NCI-H2227 (cell line): Measurements from ENCODE around the gene WBP11.

Experiments
- DNase-seq: peaks from one replicate; lab custom pipeline; 2025; ENCODE audit not compliant: unreplicated experiment; lab: John Stamatoyannopoulos, UW

WBP11 gene

DNA sequence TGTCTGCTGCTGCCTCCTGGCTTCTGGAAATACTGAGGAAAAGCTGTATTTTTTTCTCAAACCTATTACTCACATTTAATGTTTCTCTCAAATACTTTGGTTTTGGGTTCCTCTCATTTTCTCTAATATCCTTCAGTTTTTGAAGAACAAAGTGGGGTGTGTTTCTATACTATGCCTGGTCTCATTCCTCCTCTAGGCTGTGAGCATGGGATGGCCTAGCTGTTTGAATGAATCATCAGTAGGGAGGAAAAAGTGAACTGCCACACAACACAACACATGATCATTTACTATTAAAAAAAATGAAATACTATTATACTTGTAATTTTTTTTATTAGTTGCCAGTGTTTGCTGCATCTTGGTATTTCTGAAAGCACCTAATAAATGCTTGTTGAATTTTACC lies 22.0 kb upstream of the WBP11 start:
- no peak for DNase-seq

DNA sequence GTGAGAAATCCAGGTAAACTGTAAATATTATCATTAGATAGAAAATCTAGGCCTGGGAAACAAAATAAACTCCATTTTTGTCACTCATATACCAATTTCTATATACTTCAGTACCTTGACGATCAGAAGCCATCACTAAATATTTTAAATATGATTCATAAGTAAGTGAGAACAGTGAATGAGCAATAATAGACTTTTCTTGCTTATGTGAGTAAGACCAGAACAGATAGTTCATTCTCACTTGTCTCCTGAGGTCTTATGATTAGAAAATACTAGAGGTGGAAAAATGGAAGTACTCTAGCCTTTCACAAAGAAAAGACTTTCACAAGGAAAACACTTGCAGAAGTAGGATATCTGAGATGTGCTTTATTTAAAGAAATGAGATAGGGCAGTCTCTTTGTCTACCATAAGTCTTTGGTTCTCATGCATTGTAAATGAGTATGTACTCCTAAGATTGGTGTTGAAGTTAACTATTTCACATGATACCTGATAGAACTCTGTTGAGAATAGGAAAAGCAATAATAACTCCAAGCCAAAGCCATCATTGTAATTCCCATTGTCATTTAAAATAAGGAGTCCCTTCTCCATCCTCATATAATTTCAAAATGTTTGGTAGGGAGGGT lies 20.8 kb upstream of the WBP11 start:
- DNase-seq, result no peak

DNA sequence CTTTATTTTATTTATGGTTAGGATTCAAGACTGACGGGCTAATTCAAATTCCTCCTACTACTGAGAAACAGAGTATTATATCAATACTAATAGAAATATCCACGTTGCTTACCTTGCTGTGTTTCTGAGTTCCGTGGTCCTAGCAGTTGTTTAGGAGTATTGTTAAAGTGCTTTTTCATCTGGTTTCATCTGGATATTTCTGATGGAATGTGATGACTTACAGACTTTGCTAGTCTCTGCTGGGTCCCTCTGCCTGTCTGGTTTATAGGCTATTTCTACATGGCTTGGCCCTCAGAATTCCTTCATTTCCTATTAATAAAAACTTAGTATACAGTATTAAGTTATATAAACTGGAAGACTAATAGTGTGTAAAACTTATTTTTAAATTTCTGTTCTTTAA lies 10.7 kb upstream of the WBP11 start, which contains the start of gene SMCO3:
Gene SMCO3 (minus strand): TSS at position 169 of the 400 bp plus-strand sequence. CDS start 7,502 bp downstream, outside the sequence.
- DNase-seq, result no peak

DNA sequence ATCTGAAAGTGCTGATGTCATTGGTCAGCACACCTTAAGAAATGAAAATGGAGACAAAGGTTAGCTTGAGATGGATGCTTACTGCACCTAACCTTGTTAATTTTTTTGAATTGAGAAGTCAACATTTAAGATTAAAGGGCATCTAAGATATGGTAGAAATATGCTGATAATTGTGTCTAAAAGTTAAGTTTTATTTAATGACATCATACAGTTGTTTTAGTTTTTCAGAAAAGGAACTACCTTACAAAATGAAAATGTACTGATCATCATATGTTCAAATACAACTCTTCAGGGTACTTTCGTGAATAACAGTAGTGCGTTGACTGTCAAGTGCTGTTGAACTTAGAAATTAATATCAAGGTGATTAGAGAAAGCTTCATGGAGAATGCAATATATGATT lies 8.2 kb upstream of the WBP11 start:
- no peak for DNase-seq

DNA sequence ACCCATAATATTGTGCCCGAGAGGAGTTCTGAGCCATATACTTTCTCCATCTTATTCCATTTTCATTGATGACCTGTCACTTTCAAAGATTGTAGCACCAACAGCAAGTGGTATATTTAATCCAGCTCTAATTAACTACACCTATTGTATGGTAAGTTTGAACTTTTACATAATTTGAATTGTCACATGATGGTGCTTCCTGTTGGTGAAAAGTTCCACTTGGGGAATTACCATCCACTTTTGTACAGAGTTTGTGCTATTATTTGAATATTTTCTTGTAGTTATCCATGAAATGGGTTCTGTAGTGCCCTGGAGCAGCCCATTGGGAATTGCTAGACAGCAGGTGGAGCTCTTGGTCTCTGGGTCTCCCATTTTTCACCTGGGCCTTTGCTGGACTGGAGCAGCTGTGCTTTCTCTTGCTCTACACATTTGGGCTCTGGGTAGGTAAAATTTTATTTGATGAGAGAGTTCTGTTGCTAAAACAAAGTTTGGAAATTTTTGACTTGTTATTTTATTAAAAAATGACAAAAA lies 7.7 kb upstream of the WBP11 start:
- DNase-seq, result peak; percentile 36

- DNase-seq, result peak; percentile 82
Observed at GRCh38 chr12:14810167-14810952, 7.1 kb upstream of the WBP11 start.

DNA sequence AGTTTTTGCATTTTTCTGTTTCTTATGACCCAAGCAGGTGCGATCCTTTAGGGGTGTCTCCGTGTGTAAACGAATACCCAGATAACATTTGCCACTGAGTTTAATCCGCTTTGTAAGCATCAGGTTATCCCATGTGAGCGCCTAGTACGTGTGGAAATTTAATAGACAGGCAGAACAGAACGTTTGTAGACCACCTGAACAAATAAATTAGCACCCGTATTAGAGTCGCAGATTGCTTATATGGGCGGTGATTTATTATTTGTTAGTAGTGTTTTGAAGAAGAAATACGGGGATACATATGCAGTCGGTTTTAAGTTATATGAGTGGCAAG lies 517 bp upstream of the WBP11 start:
- no peak for DNase-seq

GRCh38 chr12:14802721-14803010 lies 612 bp downstream of the WBP11 start:
- no peak for DNase-seq

DNA sequence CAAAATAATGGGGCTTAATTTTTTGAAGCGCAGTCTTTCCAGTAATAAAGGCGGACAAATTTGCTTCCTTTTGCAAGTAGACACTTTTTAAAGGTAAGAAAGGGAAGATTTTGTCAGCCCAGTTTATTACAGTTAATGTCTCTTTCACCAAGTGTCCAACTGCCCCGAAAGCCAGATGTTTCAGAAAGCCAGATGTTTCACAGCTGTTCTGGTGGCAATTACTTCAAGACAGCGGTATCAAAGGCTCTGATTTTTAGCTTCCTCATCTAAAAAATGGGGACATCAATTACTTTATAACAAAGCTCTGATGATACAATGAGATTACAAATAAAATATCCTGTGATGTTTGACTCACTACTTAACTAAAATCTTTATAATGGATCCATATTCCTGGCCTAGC lies 1.0 kb downstream of the WBP11 start:
- no peak for DNase-seq

GRCh38 chr12:14795028-14795448 lies 8.2 kb downstream of the WBP11 start:
- DNase-seq, result no peak

GRCh38 chr12:14785568-14785967 lies 17.7 kb downstream of the WBP11 start:
- no peak for DNase-seq

DNA sequence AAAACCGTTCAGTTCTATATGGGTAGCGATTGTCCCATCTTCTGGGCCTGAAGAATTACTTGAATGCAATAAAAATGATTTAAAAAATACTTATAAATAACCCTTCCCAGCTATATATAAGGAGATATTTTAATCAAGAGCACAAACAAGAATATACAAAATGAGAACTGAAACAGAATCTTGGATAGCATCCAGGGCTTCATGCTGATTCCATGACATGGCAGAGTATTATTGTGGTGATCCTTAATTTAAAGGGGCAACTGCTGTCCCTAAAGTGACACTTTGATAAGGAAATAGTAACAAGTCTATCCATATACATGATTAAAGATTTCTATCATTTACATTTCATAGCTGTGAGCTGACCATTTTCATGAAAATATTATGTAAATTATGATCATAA lies 18.8 kb downstream of the WBP11 start:
- no peak for DNase-seq

- DNase-seq, result no peak
Observed at GRCh38 chr12:14782756-14783155, 20.5 kb downstream of the WBP11 start.

DNA sequence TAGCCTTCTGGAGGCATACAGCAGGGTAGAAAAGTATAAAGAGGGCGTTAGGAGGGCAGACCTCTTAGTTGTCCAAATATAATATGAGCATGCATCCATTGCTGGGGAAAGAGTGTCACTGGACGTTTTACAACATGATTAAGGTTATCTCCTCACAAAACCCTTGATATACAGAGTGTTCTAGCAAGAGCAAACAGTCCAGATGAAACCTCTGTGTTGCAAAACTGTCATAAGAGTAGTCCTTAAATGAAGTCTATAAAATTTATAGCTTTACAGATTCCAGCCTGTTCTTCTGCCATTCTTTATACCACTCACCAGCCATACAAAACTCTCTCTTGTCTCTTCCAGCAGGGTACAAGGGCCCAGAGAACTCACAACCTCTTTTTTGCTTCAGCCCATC lies 21.7 kb downstream of the WBP11 start:
- no peak for DNase-seq

DNA sequence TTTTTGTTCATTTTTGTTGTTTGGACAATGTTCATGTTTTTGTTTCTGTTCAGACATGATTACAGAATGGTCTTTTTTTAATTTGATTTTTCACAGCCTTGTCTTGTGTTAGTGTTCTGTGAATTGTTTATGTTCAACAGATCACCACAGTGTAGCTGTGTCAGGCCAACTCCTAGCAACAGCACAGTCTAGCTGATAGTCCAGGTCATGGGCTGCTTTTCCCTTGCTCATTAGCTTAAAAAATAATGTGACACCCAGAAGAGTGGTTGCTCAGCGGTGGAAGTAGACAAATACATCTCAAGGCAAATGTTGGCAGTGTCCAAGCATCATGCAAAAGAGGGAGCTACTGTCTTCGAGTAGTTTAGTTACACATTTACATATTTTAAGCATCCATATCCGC lies 22.4 kb downstream of the WBP11 start:
- no peak for DNase-seq

GRCh38 chr12:14779834-14780233 lies 23.4 kb downstream of the WBP11 start:
- DNase-seq, result no peak

DNA sequence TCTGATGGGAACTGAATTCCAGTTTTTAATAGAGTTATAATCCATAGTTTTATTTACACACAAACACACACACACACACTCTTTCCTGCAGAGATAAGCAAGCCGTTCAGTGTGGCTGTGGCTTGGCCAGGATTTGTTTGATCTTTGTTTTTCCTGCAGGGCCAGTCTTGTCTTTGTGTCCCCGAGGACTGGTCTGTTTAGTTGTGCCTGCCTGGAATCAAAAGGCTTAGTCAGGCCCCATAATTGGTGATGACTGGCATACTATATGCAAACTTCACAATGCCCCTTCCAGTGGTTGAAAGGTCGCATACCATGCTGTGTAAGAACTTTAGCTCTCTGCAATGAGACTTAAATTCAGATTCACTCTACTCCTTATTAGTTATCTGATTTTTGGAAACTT lies 26.0 kb downstream of the WBP11 start:
- DNase-seq, result no peak

GRCh38 chr12:14776236-14776961 lies 26.9 kb downstream of the WBP11 start:
- no peak for DNase-seq

- DNase-seq, result no peak
Observed at GRCh38 chr12:14775636-14775980, 27.7 kb downstream of the WBP11 start.

DNA sequence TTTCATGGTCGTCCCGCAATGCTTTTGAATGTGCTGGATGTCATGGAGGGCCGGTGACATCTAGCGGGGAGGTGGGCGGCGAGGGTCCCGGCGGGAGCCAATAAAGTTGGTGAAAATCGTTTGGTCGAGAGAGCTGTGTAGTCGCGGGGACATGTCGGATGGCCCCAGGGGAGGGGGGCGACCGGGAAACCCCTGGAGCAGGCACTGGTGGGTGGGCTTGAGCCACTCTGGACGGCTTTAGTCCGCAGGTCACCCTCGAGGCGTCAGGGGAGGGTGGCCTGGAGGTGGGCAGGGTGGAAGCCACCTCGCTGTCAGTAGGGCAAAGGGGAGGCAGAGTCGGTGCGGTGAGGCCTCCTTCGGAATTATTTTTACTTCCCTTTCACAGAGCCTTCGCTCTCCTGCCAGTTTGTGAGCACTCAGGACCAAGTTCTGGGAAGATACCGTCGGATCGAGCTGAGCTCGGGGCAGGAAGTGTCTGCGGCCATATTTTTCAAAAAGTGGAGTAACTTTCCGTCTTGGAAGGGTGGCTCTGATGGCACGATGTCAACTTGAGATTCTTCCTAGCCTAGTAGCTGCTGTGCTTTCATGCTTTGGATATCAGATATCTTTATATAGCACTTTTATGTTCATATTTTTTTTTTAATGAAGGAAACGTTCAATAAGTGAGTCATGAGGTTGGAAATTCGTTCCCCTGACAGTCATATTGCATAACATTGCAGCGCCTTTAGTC lies 28.2 kb downstream of the WBP11 start:
- DNase-seq, result peak; percentile 13

DNA sequence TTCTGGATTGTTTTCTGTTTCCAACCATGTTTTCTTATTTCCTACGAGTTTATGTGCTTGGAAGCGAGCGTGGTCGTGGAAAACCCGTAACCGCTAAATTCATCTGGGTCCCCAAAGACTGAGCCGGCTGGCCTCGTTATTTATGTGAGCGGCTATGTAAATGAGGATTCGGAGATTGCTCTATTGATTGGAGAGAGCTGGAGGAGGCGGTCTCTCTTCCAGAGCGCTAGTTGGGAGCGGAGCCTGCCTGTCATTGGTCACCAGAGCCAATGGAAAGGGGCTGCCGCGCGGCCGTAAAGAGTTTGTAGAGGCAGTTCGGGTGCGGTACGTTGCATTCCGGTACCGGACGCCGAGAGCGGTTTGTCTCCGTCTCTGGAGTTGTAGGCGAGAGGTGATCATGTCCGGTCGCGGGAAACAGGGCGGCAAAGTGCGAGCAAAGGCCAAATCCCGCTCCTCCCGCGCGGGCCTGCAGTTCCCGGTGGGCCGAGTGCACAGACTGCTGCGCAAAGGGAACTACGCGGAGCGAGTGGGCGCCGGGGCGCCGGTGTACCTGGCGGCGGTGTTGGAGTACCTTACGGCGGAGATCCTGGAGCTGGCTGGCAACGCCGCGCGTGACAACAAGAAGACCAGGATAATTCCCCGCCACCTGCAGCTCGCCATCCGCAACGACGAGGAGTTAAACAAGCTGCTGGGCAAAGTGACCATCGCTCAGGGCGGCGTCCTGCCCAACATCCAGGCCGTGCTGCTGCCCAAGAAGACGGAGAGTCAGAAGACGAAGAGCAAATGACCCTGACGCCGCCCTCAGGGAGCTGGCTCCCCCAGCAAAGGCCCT lies 29.0 kb downstream of the WBP11 start:
- DNase-seq, result peak; percentile 93
